Measurements from ENCODE around the gene FBRSL1.

- no peak for TF ChIP-seq POLR2A (IDR thresholded peaks at IDR 0.05; ENCODE audit: low read length)
- TF ChIP-seq GATA1 (IDR thresholded peaks at IDR 0.05; ENCODE audit: low read depth, low read length), result no peak
Observed at GRCh38 chr12:132491761-132492378, 1.9 kb downstream of the FBRSL1 start.

Measured in erythroblast (primary cell).